Measurements from ENCODE around the gene LPCAT1.

- no peak for TF ChIP-seq CTCF (IDR thresholded peaks at IDR 0.05)
- TF ChIP-seq POLR2A (IDR thresholded peaks at IDR 0.05) = no peak
Observed at GRCh38 chr5:1546556-1546955, 22.8 kb upstream of the LPCAT1 start.

All from Peyer's patch (tissue), 4 donors.